Measurements from ENCODE around the gene FGF2. TPM values are rescaled to one million over a fixed set of nuclear protein-coding genes. Genes with fewer than 3 reads are reported as not detected.

The FGF2 gene
- total RNA-seq = 10 to 100 TPM in 3 of 4 donors, 1 to 10 TPM in 1; 5.1 to 57.9 (median 33.5) TPM

DNA sequence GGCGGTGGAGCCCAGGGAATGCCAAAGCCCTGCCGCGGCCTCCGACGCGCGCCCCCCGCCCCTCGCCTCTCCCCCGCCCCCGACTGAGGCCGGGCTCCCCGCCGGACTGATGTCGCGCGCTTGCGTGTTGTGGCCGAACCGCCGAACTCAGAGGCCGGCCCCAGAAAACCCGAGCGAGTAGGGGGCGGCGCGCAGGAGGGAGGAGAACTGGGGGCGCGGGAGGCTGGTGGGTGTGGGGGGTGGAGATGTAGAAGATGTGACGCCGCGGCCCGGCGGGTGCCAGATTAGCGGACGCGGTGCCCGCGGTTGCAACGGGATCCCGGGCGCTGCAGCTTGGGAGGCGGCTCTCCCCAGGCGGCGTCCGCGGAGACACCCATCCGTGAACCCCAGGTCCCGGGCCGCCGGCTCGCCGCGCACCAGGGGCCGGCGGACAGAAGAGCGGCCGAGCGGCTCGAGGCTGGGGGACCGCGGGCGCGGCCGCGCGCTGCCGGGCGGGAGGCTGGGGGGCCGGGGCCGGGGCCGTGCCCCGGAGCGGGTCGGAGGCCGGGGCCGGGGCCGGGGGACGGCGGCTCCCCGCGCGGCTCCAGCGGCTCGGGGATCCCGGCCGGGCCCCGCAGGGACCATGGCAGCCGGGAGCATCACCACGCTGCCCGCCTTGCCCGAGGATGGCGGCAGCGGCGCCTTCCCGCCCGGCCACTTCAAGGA, at the start of gene FGF2:
Gene FGF2, plus strand, starts transcription at position 279 of the 705 bp plus-strand sequence. Its CDS starts 344 bp downstream, at position 623.
- intact Hi-C loops (cut with DNase I; ENCODE audit: low total_unique reads) = no loop called here

DNA sequence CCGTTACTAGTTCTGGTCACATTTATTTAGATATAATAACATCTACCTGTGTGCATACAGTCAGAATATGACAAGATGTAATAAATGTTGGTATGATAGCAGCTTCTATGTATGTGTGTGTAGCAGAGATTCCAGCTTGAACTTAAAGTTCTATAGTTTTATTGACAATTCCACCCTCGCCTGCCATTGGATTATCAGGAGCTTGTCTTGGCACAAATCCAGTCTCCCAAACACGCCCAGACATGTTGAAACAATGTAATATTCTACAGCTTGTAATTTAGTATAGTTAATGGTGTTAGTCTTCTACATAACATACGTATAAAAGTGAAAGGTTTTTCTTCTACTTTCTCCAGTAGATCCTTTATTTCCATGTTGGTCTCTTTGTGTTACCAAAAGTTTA, 49.7 kb upstream of the FGF2 start:
- H3K27ac ChIP-seq = no peak overlapping the region
- no peaks in the 10 kb centered on the region for H3K4me1 ChIP-seq
- no peaks in the 10 kb centered on the region for H3K9me3 ChIP-seq
- intact Hi-C loops (cut with DNase I; ENCODE audit: low total_unique reads) = no loop called here
- H3K27me3 ChIP-seq = no peaks in the 10 kb centered on the region
- H3K4me3 ChIP-seq = no peak overlapping the region
- TF ChIP-seq POLR2A (IDR thresholded peaks at IDR 0.05) = no peak
- TF ChIP-seq, protein P1, sequence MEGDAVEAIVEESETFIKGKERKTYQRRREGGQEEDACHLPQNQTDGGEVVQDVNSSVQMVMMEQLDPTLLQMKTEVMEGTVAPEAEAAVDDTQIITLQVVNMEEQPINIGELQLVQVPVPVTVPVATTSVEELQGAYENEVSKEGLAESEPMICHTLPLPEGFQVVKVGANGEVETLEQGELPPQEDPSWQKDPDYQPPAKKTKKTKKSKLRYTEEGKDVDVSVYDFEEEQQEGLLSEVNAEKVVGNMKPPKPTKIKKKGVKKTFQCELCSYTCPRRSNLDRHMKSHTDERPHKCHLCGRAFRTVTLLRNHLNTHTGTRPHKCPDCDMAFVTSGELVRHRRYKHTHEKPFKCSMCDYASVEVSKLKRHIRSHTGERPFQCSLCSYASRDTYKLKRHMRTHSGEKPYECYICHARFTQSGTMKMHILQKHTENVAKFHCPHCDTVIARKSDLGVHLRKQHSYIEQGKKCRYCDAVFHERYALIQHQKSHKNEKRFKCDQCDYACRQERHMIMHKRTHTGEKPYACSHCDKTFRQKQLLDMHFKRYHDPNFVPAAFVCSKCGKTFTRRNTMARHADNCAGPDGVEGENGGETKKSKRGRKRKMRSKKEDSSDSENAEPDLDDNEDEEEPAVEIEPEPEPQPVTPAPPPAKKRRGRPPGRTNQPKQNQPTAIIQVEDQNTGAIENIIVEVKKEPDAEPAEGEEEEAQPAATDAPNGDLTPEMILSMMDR (IDR thresholded peaks at IDR 0.05) = no peak
- DNase-seq = no peak
- H3K36me3 ChIP-seq = no peaks in the 10 kb centered on the region

More for the DNA sequence above, at the start of gene FGF2:
- H3K4me3 ChIP-seq = peak within 1 kb of the TSS; percentile 83 to 92
- H3K4me1 ChIP-seq = peaks cover 0 to 4% of the 10 kb centered on the region in 2 donors
- H3K36me3 ChIP-seq = no peaks in the 10 kb centered on the region
- H3K27ac ChIP-seq = peak within 1 kb of the TSS; percentile 98
- H3K9me3 ChIP-seq = no peaks in the 10 kb centered on the region
- no peaks in the 10 kb centered on the region for H3K27me3 ChIP-seq
- DNase-seq = peak; percentile 80 to 81
- peak in 1 of 2 donors; percentile 62 for TF ChIP-seq POLR2A (IDR thresholded peaks at IDR 0.05)
- TF ChIP-seq, protein P1 (IDR thresholded peaks at IDR 0.05) = no peak

DNA sequence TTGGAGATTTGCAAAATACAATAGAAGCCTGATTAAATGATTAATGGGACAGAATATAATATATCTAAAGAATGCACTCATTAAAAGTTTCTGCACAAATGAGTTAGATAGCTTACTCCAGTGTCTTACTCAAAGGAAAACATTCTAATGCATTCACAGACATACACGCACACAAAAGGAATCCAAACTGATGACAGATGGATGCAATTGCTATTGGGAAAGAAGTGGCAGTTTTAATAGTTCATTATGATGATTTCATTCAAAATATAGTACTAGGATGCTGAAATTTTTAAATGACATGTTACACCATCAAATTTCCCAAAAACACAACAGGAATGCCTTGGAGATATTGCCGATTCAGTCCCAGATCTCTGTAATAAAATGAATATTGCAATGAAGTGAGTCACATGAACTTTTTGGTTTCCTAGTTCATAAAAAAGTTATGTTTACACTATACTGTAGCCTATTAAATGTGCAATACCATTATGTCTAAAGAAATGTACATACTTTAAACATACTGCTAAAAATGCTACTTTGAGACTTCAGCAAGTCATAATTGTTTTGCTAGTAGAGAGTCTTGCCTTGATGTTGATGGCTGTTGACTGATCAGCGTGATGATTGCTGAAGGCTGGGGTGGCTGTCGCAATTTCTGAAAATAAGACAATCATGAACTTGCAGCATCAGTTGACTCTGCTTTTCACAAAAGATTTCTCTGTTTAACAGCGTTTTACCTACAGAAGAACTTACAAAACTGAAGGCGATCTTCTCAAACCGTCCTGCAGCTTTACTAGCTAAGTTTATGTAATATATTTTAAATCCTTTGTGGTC, 48.6 kb upstream of the FGF2 start:
- no peak for TF ChIP-seq POLR2A (IDR thresholded peaks at IDR 0.05)
- no peak overlapping the region for H3K4me3 ChIP-seq
- no peaks in the 10 kb centered on the region for H3K9me3 ChIP-seq
- no peaks in the 10 kb centered on the region for H3K36me3 ChIP-seq
- no peak for DNase-seq
- H3K27me3 ChIP-seq = no peaks in the 10 kb centered on the region
- no peak overlapping the region for H3K27ac ChIP-seq
- H3K4me1 ChIP-seq = no peaks in the 10 kb centered on the region
- intact Hi-C loops (cut with DNase I; ENCODE audit: low total_unique reads) = no loop called here

DNA sequence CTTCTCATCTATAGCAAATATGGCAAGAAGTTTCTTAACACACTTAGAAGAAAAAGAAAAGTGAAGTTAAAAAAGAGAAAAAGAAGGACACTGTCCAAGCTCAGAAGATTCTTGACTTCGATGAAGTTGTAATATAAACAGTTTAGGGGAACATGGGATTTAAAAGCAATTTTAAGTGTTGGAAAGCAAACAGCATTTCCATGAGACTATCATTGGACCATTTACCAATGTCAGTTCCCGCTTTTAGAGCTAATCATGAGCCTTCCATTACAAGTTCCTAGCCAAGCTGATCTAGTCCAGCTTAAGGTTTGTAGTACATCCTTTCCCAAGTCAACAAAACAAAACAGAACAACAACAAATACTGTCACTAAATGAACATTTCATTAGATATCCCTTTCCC, 45.1 kb upstream of the FGF2 start:
- TF ChIP-seq, protein P1 (IDR thresholded peaks at IDR 0.05) = no peak
- TF ChIP-seq POLR2A (IDR thresholded peaks at IDR 0.05) = no peak
- intact Hi-C loops (cut with DNase I; ENCODE audit: low total_unique reads) = no loop called here
- Histone ChIP-seq H3K9me3 (no peaks in the 10 kb centered on the region), H3K36me3 (no peaks in the 10 kb centered on the region), H3K4me3 (no peak overlapping the region), H3K27me3 (no peaks in the 10 kb centered on the region), H3K27ac (no peak overlapping the region), H3K4me1 (no peaks in the 10 kb centered on the region)
- DNase-seq = no peak

DNA sequence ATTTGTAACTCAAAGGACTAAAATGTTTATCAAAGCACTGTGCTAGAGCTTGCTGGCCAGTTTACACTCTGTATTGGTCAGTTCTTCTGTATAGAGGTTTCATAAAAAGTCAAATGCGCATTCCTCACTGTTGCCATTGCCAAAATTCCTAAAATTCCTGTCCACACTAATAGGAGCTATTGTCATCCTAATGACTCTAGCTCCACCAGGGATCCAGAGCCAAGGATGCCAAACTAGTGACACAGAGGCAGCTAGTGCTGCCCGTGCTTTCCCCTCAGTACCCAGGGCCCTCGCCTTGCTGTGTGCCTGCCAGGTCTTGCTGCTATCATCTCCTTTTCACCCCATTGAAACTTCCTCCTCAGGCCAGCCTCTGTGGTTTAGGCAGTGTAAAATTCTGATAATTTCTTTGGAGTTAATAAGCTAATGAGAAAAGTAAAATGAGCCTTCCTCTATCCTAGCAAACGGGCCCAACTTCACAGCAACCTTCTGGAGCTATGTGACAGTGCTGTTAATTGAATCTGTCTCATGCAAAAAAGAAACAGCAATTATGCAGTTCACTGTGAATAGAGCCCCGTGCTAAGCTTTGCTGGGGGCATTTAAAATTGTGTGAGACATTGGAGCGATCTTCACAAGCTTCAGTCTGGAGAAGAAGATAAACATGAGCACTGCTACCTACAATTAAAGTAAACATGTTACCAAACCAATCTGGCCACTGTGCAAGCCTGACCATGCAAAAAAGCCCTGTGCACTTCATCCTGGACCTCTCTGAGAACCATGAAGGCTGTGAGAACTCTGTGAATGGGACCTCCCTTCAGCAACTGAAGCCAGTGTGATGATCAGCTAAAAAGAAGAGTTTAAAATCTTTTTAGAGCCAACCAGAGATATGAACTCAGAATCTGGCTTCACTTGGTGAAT, 43.1 kb upstream of the FGF2 start:
- H3K27ac ChIP-seq = no peak overlapping the region
- no peaks in the 10 kb centered on the region for H3K4me1 ChIP-seq
- H3K9me3 ChIP-seq = no peaks in the 10 kb centered on the region
- TF ChIP-seq, protein P1 (IDR thresholded peaks at IDR 0.05) = no peak
- no peak for TF ChIP-seq POLR2A (IDR thresholded peaks at IDR 0.05)
- H3K4me3 ChIP-seq = no peak overlapping the region
- peak in 1 of 2 donors; percentile 30 for DNase-seq
- no peaks in the 10 kb centered on the region for H3K36me3 ChIP-seq
- intact Hi-C loops (cut with DNase I; ENCODE audit: low total_unique reads) = no loop called here
- H3K27me3 ChIP-seq = no peaks in the 10 kb centered on the region

All from uterus (tissue), 4 donors.